Jurkat, Clone E6-1 (cell line): Measurements from ENCODE around the gene GPR176.
"Not testable (repeated sequence)": the region's sequence is repeated elsewhere in the genome, so short reads cannot be mapped to it uniquely, and the experiment has no call there.

Source experiments
- DNase-seq: peaks from one replicate; pipeline ENCODE4 v3.0.0-alpha.2; 2011; ENCODE audit warnings: low read depth, low spot score
- H3K4me3 ChIP-seq: 2 replicates; pipeline ENCODE4 v1.5.1; 2011; ENCODE audit warnings: mild to moderate bottlenecking, low read length, control low read depth, moderate library complexity

Gene GPR176

DNA sequence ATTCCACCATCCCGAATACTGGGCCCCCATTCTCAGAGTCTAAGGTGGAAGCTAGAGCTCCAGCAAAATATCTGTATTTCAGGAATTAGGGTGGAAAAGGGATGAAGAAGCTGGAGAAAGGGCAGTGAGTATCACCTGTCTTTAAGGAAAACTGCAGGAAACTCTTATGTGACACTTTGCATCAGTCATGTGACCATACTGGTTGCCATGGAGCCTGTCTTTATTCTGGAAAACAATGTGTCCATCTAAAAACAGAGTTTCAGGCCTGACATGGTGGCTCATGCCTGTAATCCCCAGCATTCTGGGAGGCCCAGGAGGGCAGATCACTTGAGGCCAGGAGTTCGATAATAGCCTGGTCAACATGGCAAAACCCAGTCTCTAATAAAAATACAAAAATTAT lies 84.5 kb downstream of the GPR176 start:
- DNase-seq: no peak
- no peak overlapping the region for H3K4me3 ChIP-seq

DNA sequence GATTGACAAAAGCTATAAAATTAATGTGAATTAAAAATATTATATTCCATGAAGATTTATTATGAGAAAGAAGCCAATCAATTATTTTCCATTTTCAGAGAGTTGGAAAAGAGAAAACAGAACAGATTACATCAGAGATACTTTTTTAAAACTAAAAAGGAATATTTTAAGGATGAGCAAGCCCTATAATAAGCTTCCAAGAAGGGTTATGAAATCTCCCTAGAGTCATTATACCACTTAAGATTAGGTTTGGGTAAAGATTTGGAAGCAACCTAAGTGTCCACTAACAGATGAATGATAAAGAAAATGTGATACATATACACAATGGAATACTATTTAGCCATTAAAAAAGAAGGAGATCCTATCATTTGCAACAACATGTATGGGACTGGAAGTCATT lies 85.8 kb downstream of the GPR176 start:
- no peak for DNase-seq
- no peak overlapping the region for H3K4me3 ChIP-seq

DNA sequence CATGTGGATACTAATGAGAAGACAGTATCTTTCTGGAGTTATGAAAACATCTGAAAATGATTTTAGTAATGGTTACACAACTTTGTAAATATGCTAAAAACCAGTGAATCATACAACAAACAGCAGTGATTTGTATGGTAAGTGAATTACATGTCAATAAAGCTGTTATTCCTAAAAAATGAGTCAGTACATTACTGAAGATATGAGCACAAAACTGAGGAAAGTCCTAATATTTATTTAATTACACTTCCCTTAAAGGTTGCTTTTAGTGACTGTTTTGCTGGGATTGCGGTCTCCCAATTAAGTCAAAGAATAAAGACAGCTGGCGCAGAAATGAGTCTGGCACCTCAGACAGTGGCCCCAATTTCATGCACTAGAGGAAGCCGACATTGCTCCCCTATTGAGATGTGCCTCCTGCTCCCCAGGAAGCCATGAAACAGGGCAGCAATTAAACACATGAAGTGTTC lies 86.5 kb downstream of the GPR176 start:
- no peak for DNase-seq
- no peak overlapping the region for H3K4me3 ChIP-seq

DNA sequence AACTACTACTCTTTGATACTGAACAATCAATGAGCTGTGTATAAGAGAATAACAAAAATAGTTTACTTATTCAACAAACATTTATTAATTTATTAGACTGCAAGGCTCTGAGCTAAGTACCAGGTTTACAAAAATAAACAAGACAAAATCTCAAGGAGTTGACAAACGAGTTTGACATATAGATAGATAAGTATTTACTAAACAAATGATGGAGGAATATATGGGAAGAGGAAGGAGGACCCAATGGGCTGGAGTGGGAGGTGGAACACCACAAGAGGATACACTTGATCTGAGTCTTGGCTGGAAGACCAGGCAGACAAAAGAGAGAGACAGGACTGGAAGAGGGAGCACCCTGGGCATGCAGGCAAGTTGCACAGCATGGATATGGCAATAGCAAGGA lies 89.9 kb downstream of the GPR176 start:
- no peak overlapping the region for H3K4me3 ChIP-seq

DNA sequence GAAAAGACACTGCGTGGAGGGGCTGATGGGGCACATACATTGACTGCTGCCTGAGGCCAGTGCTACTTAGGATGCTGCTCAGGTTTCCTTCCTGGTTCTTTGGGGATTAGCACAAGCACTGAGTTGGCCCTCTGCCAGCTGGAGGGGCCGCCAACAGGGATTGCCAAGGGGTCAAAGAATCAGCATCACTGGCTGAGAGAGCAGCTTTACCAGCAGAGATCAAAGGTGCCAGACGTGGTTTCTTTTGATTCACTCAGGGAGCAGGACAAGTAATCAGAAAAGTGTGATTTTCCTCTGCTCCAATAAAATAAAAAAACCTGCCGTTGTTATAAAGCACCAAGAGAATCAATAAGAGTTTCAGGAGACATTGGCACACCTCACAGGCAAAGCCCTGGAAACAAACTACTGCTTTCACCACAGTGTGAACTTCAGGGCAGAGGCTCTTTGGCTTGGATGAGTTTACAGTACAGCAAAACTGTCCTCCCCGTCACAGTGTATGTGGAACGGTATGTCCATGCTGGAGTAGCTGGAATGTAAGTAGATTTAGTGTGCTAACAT lies 91.6 kb downstream of the GPR176 start:
- no peak for DNase-seq

More for the DNA sequence above, 89.9 kb downstream of the GPR176 start:
- DNase-seq: no peak

DNA sequence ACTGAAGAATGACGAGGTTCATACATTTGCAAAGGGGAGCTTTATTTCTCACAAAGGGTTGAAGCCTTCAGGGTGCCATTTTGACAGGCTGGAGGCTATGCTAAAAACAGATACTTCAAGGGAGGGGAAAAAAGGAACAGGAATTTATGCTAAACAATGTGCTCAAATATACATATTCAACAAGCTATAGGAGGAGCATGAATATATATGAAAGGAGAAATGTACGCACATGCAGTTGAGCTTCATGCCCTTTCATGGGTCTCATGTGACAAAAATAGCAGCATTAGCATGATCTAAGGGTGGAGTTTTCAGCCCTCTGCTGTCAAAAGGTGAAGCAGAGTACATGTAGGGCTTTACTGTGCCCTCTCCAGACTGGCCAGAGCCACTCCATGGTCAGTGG lies 93.1 kb downstream of the GPR176 start:
- H3K4me3 ChIP-seq: no peak overlapping the region
- no peak for DNase-seq

More for the DNA sequence above, 91.6 kb downstream of the GPR176 start:
- no peak overlapping the region for H3K4me3 ChIP-seq

DNA sequence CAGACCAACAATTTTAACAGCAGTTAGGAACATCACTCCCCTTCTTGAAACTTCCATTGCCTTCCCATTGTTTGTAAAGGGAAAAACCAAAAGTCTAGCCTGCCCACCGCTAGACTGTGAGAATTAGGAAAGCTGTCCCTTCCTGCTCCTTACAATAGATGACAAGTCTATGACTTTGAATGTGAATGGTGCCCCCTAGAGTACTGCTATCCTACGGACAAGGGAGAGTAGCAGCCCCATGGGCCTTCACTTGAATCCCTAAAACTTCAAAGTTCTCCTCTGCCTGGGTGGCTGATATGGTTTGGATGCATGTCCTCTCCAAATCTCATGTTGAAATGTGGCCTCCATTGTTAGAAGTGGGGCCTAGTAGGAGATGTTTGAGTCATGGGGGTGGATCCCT lies 96.4 kb downstream of the GPR176 start:
- DNase-seq: no peak
- H3K4me3 ChIP-seq: no peak overlapping the region

DNA sequence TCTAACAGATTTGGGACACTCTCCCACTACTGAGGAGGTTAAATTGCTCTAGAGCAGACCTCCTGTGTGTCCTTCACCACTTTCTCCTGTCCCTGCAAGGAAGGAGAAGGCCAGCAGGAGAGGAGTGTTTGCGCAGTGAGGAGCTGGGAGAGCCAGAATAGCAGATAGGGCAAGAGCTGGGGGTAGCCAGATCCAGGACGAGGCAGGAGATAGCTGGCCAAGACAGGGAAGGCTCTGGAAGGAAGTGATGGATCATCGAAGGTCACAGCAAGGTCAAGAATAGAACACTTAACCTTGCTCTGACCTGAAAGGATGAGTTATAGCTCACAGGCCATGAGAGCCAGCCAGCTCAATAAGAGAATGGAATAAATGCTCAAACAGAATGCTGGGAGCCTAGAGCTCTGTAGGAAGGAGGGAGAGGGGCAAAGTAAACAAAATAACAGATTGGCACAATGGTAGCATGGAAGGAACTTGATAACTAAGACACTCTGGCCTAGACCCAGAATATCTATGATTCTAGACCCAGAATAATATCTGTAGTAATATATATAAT lies 99.9 kb downstream of the GPR176 start:
- no peak overlapping the region for H3K4me3 ChIP-seq
- no peak for DNase-seq

DNA sequence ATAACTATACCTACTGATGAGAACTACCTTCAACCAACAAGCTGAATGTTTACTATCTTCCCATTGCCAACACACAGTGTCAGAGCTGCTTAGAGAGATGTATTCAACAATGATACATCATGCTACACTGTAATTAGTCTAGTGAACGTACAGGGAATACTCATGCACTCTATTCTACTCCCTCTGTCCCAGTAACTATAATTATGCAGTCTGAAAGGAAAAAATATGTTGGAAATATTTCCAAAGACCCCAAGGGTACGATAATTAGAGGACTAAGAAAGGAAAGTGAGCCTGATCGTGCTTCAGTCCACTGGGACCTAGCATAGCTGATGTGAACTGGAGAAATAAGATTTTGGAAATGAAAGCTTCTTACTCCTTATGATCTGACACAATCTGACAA lies 100.5 kb downstream of the GPR176 start:
- H3K4me3 ChIP-seq: no peak overlapping the region
- no peak for DNase-seq

DNA sequence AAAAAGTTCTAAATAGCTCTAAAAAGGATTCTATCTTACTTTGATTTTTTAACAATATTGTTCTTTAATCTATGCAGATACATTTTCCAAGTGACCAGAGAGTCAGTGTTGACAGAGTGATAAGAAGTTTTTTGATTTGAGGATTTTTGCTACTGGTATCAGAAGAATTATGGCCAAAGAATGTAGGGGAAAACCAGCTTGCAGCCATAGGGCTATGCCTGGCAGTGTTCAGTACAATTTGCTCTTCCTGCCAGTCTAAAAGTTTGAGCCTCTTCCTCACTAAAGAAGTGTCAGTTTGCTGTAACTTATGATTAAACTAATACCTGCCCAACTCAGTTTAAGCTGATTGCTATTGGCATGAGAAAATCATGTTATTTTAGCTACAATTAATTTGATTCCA lies 102.2 kb downstream of the GPR176 start:
- DNase-seq: no peak

DNA sequence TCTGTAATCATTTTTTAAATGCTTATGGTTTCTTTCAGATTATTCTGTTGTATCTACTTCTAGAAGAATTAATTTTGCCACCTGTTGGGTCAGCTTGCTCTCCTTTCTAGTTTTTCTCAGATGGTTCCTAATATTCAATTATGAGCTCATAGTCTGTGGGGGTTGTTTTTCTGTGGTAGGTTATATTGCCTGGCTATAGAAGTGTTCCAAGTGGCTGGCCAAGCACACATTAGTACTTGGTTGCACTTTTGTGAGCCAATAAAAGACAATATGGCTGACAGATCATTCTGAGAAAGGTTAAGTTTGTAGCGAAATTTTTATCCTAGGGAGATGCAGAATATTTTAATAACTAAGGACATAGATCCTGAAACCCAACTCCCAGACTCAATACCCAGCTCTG lies 105.6 kb downstream of the GPR176 start:
- no peak for DNase-seq
- no peak overlapping the region for H3K4me3 ChIP-seq

More for the DNA sequence above, 102.2 kb downstream of the GPR176 start:
- no peak overlapping the region for H3K4me3 ChIP-seq

DNA sequence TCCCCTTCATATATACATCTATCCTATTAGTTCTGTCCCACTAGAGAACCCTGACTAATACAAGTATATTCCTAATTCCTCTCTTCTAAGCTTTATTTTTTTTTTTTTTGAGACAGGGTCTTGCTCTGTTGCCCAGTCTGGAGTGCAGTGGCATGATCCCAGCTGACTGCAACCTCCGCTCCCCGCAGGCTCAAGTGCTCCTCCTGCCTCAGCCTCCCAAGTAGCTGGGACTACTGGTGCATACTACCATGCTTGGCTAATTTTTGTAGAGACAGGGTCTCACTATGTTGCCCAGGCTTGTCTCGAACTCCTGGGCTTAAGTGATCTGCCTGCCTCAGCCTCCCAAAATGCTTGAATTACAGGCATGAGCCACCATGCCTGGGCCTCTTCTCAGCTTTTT lies 107.4 kb downstream of the GPR176 start:
- not testable (repeated sequence) for H3K4me3 ChIP-seq, DNase-seq

DNA sequence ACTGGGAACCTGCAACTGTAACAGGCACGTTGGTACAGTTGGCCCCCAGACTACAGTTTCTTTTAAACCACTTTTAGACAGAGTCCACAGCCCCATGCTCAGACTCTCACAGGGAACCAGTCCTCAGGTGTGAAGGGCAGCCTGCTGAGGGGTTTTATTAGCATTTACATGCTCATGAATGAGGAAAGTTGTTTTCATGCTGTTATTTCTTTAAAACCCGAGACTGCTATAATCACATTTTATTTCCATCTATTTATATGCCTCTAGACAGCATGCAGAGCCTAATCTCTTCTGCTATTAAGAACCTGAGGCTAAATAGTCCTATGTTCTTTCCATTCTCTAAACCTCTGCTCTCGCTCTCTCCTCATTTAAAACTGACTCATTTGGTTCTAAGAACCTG lies 111.2 kb downstream of the GPR176 start:
- no peak for DNase-seq
- H3K4me3 ChIP-seq: no peak overlapping the region

DNA sequence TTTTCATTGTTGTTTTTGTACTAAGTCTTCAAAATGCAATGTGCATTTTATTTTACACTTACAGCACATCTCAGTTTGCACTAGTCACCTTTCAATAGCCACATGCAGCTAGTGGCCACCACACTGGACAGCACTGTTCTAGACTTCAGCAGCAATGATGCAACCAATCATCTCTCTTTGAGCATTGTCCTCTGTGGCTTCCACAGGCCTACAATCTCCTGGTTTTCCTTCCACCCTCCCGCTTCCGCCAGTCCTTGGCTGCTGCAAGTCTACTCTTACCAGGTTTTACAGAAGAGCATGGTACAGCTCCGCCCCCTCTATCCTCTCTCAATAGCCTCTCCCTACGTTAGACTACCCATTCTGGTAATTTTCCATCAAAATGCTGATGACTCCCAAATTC lies 112.3 kb downstream of the GPR176 start:
- no peak overlapping the region for H3K4me3 ChIP-seq
- DNase-seq: no peak

DNA sequence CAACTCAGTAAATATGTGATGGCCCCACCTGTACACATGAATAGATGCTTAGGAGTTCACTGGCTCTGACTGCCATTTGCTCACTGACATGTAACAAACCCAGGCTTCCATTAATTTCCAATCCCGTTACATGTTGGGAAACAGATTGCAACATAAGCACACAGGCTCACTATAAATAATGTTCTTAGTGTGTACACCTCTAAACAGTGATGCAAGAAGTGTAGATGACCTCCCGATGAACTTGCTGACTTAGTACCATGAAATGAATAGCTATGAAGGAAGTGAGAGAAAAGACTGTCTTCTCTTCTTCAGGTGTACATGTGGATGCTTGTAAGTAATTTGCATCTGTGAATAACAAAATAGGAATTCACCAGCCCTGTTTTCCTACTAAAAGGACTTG lies 116.0 kb downstream of the GPR176 start:
- H3K4me3 ChIP-seq: no peak overlapping the region
- DNase-seq: no peak

DNA sequence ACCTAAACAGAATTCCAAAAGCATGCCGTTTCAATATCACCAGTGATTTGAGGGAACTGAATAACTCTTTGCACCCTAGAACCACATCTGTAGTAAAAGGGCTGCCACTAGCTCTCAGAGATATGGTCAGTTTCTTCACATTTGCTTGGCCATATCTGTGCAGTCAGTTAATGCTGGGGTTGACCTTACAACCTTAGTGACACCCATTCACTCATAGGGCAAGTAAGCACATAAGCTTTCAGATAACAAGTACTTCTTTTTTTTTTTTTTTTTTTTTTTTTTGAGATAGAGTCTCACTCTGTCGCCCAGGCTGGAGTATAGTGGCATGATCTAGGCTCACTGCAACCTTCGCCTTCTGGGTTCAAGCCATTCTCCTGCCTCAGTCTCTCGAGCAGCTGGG lies 117.0 kb downstream of the GPR176 start:
- DNase-seq: no peak
- H3K4me3 ChIP-seq: no peak overlapping the region

DNA sequence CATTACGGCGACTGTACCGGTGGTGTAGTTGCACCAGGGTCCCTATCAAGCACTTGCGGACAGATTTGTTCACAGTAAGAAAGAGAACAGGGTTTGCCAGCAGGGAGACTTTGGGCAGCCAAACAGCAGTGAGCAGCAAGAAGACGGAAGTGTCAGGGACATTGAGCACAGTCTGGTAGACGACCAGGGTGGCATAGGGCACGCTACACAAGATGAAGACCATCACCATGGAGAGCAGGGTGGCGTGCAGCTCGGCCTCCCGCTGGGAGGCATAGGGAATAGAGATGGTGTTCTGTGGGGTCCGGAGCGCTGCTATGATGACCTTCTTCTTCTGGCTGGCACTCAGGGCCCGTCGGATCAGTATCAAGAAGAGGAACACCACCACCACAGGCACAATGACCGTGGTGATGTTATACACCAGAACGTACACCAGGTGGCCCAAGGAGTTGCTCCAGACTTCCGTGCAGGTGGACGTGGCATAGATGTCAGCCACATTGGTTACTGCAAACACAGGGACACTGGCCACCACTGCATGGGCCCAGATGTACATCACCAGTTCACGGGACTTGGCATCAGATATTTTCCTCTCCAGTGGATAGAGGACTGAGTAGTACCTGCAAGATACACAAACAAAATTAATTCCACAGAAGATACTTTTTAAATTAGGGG lies 118.3 kb downstream of the GPR176 start:
- no peak overlapping the region for H3K4me3 ChIP-seq
- peak; percentile 23 for DNase-seq

DNA sequence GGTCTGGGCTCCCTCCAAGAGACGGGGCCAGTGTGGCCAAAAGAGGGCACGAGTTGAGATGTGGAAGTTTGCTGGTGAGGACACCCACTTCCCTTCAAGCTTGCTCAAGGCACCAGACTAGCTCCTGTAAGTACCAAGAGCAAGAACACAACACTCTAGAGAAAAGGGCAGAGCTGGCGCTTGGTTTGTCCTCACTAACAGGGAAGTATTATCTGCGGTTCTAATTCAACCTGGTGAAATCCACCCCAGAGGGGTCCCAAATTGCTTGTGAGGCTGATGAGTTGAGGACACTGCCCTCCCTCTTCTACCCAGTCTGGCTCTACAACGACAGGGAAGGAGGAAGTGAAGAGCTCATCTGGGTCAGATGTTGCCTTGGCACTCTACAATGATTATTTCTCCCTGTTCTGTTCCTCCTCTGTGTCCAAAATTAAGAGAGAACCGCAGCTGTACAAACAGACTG lies 120.5 kb downstream of the GPR176 start:
- H3K4me3 ChIP-seq: no peak overlapping the region
- no peak for DNase-seq

DNA sequence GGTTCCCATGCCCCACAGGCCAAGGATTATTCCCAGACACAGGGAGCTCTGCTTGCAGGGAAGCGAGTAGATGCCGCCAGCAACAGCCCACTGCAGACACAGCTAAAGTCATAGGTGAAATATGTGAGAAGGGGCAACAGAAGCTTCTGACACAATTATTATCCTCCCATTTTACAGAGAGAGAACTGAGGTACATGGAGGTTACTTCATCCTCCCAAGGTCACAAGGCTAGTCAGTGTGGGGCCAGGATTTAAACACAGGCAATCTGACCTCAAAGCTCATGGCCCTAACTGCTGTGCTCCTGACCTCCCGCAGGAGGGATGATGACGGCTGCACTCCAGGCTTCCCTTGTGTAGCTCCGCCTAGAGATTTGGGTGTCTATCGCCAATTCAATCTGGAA lies 121.7 kb downstream of the GPR176 start:
- DNase-seq: no peak

DNA sequence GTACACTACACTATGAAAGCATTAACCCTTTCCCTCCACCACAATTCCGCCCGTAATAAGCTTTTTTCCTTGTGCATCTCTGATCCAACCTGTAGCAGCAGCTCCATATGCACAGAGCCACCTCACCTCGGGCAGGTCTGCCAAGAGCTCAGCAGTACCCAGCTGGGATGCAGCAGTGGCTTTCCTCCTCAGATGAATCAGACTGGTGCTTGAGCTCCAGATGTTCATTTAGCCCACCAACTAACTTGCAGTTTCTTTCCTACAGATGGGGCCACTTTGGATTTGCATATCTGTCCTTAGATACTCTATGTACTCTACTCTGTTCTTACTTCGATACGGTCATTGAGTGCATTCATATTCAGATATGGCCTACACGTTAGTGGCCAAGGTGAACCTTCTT lies 122.7 kb downstream of the GPR176 start:
- no peak for DNase-seq
- no peak overlapping the region for H3K4me3 ChIP-seq

More for the DNA sequence above, 121.7 kb downstream of the GPR176 start:
- H3K4me3 ChIP-seq: no peak overlapping the region

DNA sequence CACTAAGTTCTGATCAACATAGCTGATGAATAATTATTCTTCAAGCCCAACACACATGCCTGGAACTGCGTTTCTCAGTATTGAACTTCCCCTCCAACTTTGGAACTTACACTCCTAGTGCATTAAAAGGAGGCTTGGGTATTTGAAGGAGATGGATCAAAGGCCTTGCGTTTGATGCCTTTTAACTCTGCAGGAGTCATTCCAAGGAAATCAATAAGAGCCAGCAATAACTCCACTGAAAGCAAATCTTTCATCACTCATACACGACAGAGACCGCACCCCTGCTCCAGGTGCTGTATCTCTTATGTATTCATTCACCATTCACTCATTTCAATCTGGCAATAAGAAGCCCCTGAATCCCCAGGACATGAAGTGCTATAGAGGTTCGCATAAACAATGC lies 123.5 kb downstream of the GPR176 start:
- DNase-seq: no peak
- H3K4me3 ChIP-seq: no peak overlapping the region
